HCT116 (cell line): ENCODE measurements around the gene GRM4. TPM values are rescaled to one million over a fixed set of nuclear protein-coding genes. Genes with fewer than 3 reads are reported as not detected.

ENCODE experiments used
- ATAC-seq: fragments of 200-7000 bp; cut with Tn5 transposase; 2 replicates; pipeline ENCODE4 v1.9.1; 2020; ENCODE audit warnings: mild to moderate bottlenecking, moderate library complexity
- BruUV-seq: library from RNA; stranded (reverse); fragments of 400-500 nt; replicated peaks from 2 replicates; lab custom pipeline; 2021; lab: Mats Ljungman, UMichigan
- CTCF ChIA-PET: fragments of 300-600 bp; sonication (Branson Sonifier 250); formaldehyde crosslinking; loops from one replicate; lab custom pipeline; 2021; ENCODE audit warnings: antibody characterized with exemption; lab: Charles Lee
- POLR2A ChIA-PET: fragments of 300-600, 350-600 bp; sonication (Branson Sonifier 250); formaldehyde crosslinking; loops from one replicate; lab custom pipeline; 2021; ENCODE audit warnings: antibody characterized with exemption; lab: Charles Lee
- RAD21 ChIA-PET, 2 experiments: fragments of 300-600 bp; sonication (Branson Sonifier 250); formaldehyde crosslinking; loops; one replicate each; lab custom pipeline; 2023; ENCODE audit warnings: low total read pairs in 2 of 2; ENCODE audit not compliant: uncharacterized antibody in 2 of 2, unreplicated experiment in 2 of 2, low non-redundant PET in 1 of 2; lab: Charles Lee
- DNase-seq: peaks from one replicate; pipeline ENCODE4 v3.0.0-alpha.2; 2010; ENCODE audit warnings: low read depth, low spot score
- H2AFZ ChIP-seq: fragments of 200-600 bp; shearing (Covaris generic), sonication (generic); 2 replicates; pipeline ENCODE4 v1.6.1; 2017; ENCODE audit warnings: low read depth, mixed run types, mixed read lengths, antibody characterized with exemption, low read length; ENCODE audit not compliant: poor library complexity, severe bottlenecking
- H3K27ac ChIP-seq: 2 replicates; pipeline ENCODE4 v1.5.1; 2012; ENCODE audit warnings: low read depth, low read length
- H3K27me3 ChIP-seq: fragments of 200-600 bp; sonication (generic); 2 replicates; pipeline ENCODE4 v1.6.1; 2016; ENCODE audit warnings: mixed run types, low read length, mixed read lengths; ENCODE audit not compliant: insufficient read depth
- H3K36me3 ChIP-seq, 2 experiments: fragments of 200-500 bp in 1 of 2; fragments of 200-600 bp in 1 of 2; sonication (Bioruptor generic) in 1 of 2; sonication (generic) in 1 of 2; 2 replicates each; pipeline versions ENCODE4 v1.5.1 to v1.6.1; 2014 to 2016; ENCODE audit warnings: low read length in 2 of 2, inconsistent platforms in 1 of 2, mixed read lengths in 1 of 2, mixed run types in 1 of 2; ENCODE audit not compliant: insufficient read depth in 2 of 2, control insufficient read depth in 1 of 2
- H3K4me1 ChIP-seq, 2 experiments: fragments of 200-600 bp in 1 of 2; sonication (generic) in 1 of 2; 2 replicates each; pipeline versions ENCODE4 v1.5.1 to v1.6.1; 2012 to 2017; ENCODE audit warnings: low read length in 2 of 2, inconsistent platforms in 1 of 2, mild to moderate bottlenecking in 1 of 2, mixed read lengths in 1 of 2, mixed run types in 1 of 2, moderate library complexity in 1 of 2; ENCODE audit not compliant: insufficient read depth in 2 of 2, control insufficient read depth in 1 of 2
- H3K4me2 ChIP-seq: fragments of 200-600 bp; sonication (generic); 2 replicates; pipeline ENCODE4 v1.6.1; 2017; ENCODE audit warnings: mixed run types, low read length, mixed read lengths
- H3K4me3 ChIP-seq, 2 experiments: fragments of 200-600 bp in 1 of 2; sonication (generic) in 1 of 2; replicated peaks in 1 of 2; 2 replicates each; pipeline ENCODE4 v1.5.1; 2011 to 2016; ENCODE audit warnings: low read length in 2 of 2, control low read depth in 1 of 2, low read depth in 1 of 2, mild to moderate bottlenecking in 1 of 2, mixed read lengths in 1 of 2, mixed run types in 1 of 2
- H3K79me2 ChIP-seq: fragments of 200-600 bp; sonication (generic); 2 replicates; pipeline ENCODE4 v1.6.1; 2017; ENCODE audit warnings: mild to moderate bottlenecking, mixed run types, low read length, moderate library complexity, mixed read lengths; ENCODE audit not compliant: insufficient read depth
- H3K9ac ChIP-seq: fragments of 200-600 bp; sonication (generic); 2 replicates; pipeline ENCODE4 v1.6.1; 2016; ENCODE audit warnings: low read length, mixed read lengths
- H3K9me2 ChIP-seq: fragments of 200-600 bp; sonication (generic), shearing (Covaris generic); 2 replicates; pipeline ENCODE4 v1.6.1; 2017; ENCODE audit warnings: mixed run types, mild to moderate bottlenecking, moderate library complexity; ENCODE audit not compliant: insufficient read depth
- H3K9me3 ChIP-seq, 2 experiments: fragments of 200-500 bp in 1 of 2; fragments of 200-600 bp in 1 of 2; sonication (Bioruptor generic) in 1 of 2; sonication (generic) in 1 of 2; 2 replicates each; pipeline ENCODE4 v1.6.1; 2014 to 2017; ENCODE audit warnings: low read length in 2 of 2, mixed read lengths in 2 of 2, inconsistent platforms in 1 of 2, low read depth in 1 of 2, mild to moderate bottlenecking in 1 of 2, mixed run types in 1 of 2, moderate library complexity in 1 of 2; ENCODE audit not compliant: control insufficient read depth in 1 of 2, insufficient read depth in 1 of 2
- H4K20me1 ChIP-seq: fragments of 200-600 bp; sonication (generic), shearing (Covaris generic); 2 replicates; pipeline ENCODE4 v1.6.1; 2017; ENCODE audit warnings: mixed run types, mild to moderate bottlenecking, moderate library complexity; ENCODE audit not compliant: insufficient read depth
- CBX3 ChIP-seq: IDR thresholded peaks from 2 replicates; pipeline ENCODE4 v1.6.1; 2012; ENCODE audit warnings: low read depth
- CTCF ChIP-seq, 3 experiments: fragments of 200-600 bp in 1 of 3; sonication (generic) in 1 of 3; IDR thresholded peaks in 2 of 3; conservative IDR thresholded peaks in 1 of 3; 2 replicates each; pipeline ENCODE4 v1.5.1; 2012 to 2017; ENCODE audit warnings: low read depth in 2 of 3, low read length in 2 of 3, antibody characterized with exemption in 1 of 3, borderline replicate concordance in 1 of 3, control low read depth in 1 of 3, mild to moderate bottlenecking in 1 of 3, mixed read lengths in 1 of 3, mixed run types in 1 of 3, moderate library complexity in 1 of 3; ENCODE audit not compliant: insufficient read depth in 1 of 3
- EZH2 ChIP-seq: fragments of 200-600 bp; sonication (generic); IDR thresholded peaks from 2 replicates; pipeline ENCODE4 v1.6.1; 2017; ENCODE audit warnings: antibody characterized with exemption, mixed run types
- FOSL1 ChIP-seq: IDR thresholded peaks from 2 replicates; pipeline ENCODE4 v1.6.1; 2012; ENCODE audit warnings: low read depth
- MAX ChIP-seq: IDR thresholded peaks from 2 replicates; pipeline ENCODE4 v1.6.1; 2012
- SIN3A ChIP-seq: IDR thresholded peaks from 2 replicates; pipeline ENCODE4 v1.6.1; 2012; ENCODE audit warnings: low read depth
- TCF7L2 ChIP-seq: IDR thresholded peaks from 2 replicates; pipeline ENCODE4 v1.7.0; 2011; ENCODE audit warnings: borderline replicate concordance, inconsistent platforms; ENCODE audit not compliant: insufficient read depth, insufficient read length; ENCODE audit errors: extremely low read depth
- ZBTB33 ChIP-seq: IDR thresholded peaks from 2 replicates; pipeline ENCODE4 v1.6.1; 2011; ENCODE audit warnings: mild to moderate bottlenecking, low read length, moderate library complexity; ENCODE audit not compliant: insufficient replicate concordance; ENCODE audit errors: extremely low read depth
- ZFX ChIP-seq: fragments of 450-650 bp; IDR thresholded peaks from 2 replicates; pipeline ENCODE4 v1.6.1; 2017
- intact Hi-C: fragments of 100-400 bp; cut with micrococcal nuclease; formaldehyde crosslinking; loops from 2 replicates; pipeline ENCODE4 v1.10.0; 2022
- total RNA-seq: library from RNA; stranded (reverse); gene quantifications from one replicate; pipeline ENCODE4 v1.2.1, GENCODE V29; 2021; ENCODE audit not compliant: unreplicated experiment

The GRM4 gene
- total RNA-seq, 1 experiment from 2014 or later, result 2.6 TPM

GRCh38 chr6:34071884-34072379 lies 74.0 kb downstream of the GRM4 start:
- no peak overlapping the region for H3K4me2 ChIP-seq

More at GRCh38 chr6:34071884-34072379, 74.0 kb downstream of the GRM4 start:
- no peaks in the 10 kb centered on the region for H3K4me1 ChIP-seq
- no peak overlapping the region for H2AFZ ChIP-seq
- no peak overlapping the region; the same call in 1 of the 2 replicates for H3K27ac ChIP-seq
- ChIA-PET POLR2A (no interaction called here), RAD21 (no interaction called here), CTCF (no interaction called here)
- no TSS peak for BruUV-seq
- no peak overlapping the region for H3K9ac ChIP-seq
- H4K20me1 ChIP-seq, result no peaks in the 10 kb centered on the region
- H3K36me3 ChIP-seq, result no peaks in the 10 kb centered on the region
- no peaks in the 10 kb centered on the region for H3K79me2 ChIP-seq
- no peaks in the 10 kb centered on the region for H3K27me3 ChIP-seq
- DNase-seq (no peak), ATAC-seq (no peak)
- H3K4me3 ChIP-seq, result no peak overlapping the region
- H3K9me2 ChIP-seq, result no peaks in the 10 kb centered on the region
- TF ChIP-seq EZH2 (no peak), ZFX (no peak), CBX3 (no peak), ZBTB33 (no peak), SIN3A (no peak), CTCF (IDR thresholded peaks at IDR 0.05 in 2 of 3, conservative IDR thresholded peaks at IDR 0.05 in 1 of 3; ENCODE audit: borderline replicate concordance in 1 of 3, insufficient read depth in 1 of 3, low read depth in 2 of 3, low read length in 2 of 3) (no peak), FOSL1 (no peak), MAX (no peak), TCF7L2 (no peak)
- H3K9me3 ChIP-seq, result peaks cover 0 to 9% of the 10 kb centered on the region in 2 experiments; a peak in 1 of 4 replicates
- intact Hi-C loops, result no loop called here
